HepG2 (cell line): ENCODE results near the gene LAPTM4A. TPM values are rescaled to one million over a fixed set of nuclear protein-coding genes. Genes with fewer than 3 reads are reported as not detected.

Experiments used
- ATF3 ChIP-seq: sonication (generic); formaldehyde crosslinking; IDR thresholded peaks from 2 replicates; pipeline ENCODE4 v1.4.0; 2020; ENCODE audit warnings: missing genetic modification reagents
- DPF2 ChIP-seq: sonication (generic); formaldehyde crosslinking; IDR thresholded peaks from 2 replicates; pipeline ENCODE4 v1.4.0; 2020; ENCODE audit warnings: mild to moderate bottlenecking, low read depth, missing genetic modification reagents, borderline replicate concordance
- HOMEZ ChIP-seq: IDR thresholded peaks from 2 replicates; pipeline ENCODE4 v1.6.1; 2016; ENCODE audit warnings: low read depth
- HOXA5 ChIP-seq: sonication (generic); formaldehyde crosslinking; IDR thresholded peaks from 2 replicates; pipeline ENCODE4 v1.4.0; 2020; ENCODE audit warnings: missing genetic modification reagents
- KIAA2018 ChIP-seq: sonication (generic); formaldehyde crosslinking; IDR thresholded peaks from 2 replicates; pipeline ENCODE4 v1.5.0; 2020; ENCODE audit warnings: mild to moderate bottlenecking, missing genetic modification reagents, borderline replicate concordance
- NFIC ChIP-seq: IDR thresholded peaks from 2 replicates; pipeline ENCODE4 v1.6.1; 2012; ENCODE audit warnings: mild to moderate bottlenecking, low read length, inconsistent platforms
- RFX3 ChIP-seq: IDR thresholded peaks from 2 replicates; pipeline ENCODE4 v1.6.1; 2016; ENCODE audit warnings: missing biosample characterization, missing genetic modification reagents
- SSRP1 ChIP-seq: IDR thresholded peaks from 2 replicates; pipeline ENCODE4 v1.6.1; 2016; ENCODE audit warnings: control low read depth
- YEATS4 ChIP-seq: sonication (generic); formaldehyde crosslinking; IDR thresholded peaks from 2 replicates; pipeline ENCODE4 v1.4.0; 2020; ENCODE audit warnings: missing genetic modification reagents, borderline replicate concordance
- ZBTB4 ChIP-seq: sonication (generic); formaldehyde crosslinking; IDR thresholded peaks from 2 replicates; pipeline ENCODE4 v1.4.0; 2020; ENCODE audit warnings: missing genetic modification reagents, mild to moderate bottlenecking, borderline replicate concordance
- ZNF101 ChIP-seq: sonication (generic); formaldehyde crosslinking; IDR thresholded peaks from 2 replicates; pipeline ENCODE4 v1.4.0; 2020; ENCODE audit warnings: mild to moderate bottlenecking, low read depth, missing genetic modification reagents, borderline replicate concordance
- ZNF678 ChIP-seq: sonication (generic); formaldehyde crosslinking; IDR thresholded peaks from 2 replicates; pipeline ENCODE4 v1.4.0; 2020; ENCODE audit warnings: mild to moderate bottlenecking, missing genetic modification reagents
- ZNF75D ChIP-seq: sonication (generic); formaldehyde crosslinking; IDR thresholded peaks from 2 replicates; pipeline ENCODE4 v1.8.1; 2023; ENCODE audit warnings: missing genetic modification reagents, mild to moderate bottlenecking, borderline replicate concordance
- polyA plus RNA-seq, 8 experiments: library from polyadenylated mRNA; depleted of rRNA in 3 of 8; stranded (reverse) in 7 of 8; unstranded in 1 of 8; fragments of >200 nt; fragmentation: Illumina TruSeq in 4 of 8; extraction: Trizol in 4 of 8; gene quantifications; 2 replicates each; pipeline versions ENCODE4 v1.2.1 to v1.2.3, GENCODE V29; 2011 to 2016; ENCODE audit warnings: low read depth in 4 of 8, missing spikeins in 1 of 8, mixed read lengths in 1 of 8; ENCODE audit not compliant: insufficient read depth in 1 of 8
- total RNA-seq, 5 experiments: library from RNA; depleted of rRNA; stranded (reverse); fragments of >200 nt; fragmentation: Illumina TruSeq; extraction: Trizol; gene quantifications; 2 replicates each; pipeline ENCODE4 v1.2.3, GENCODE V29; 2016; ENCODE audit warnings: low read depth in 1 of 5
- TF ChIP-seq, protein P1 (sequence below): IDR thresholded peaks from 2 replicates; pipeline ENCODE4 v1.6.1; 2018; ENCODE audit warnings: missing genetic modification reagents, mild to moderate bottlenecking, missing compliant biosample characterization

Gene LAPTM4A
- total and polyA plus RNA-seq, 2 of the 13 experiments (the other 11 are each of a cell fraction or from before 2014, with no cell fraction given), result 116 to 558 TPM

- TF ChIP-seq ZBTB4 (CRISPR knock-in tag) (0 out of 2 replicates have a peak, but pooled peaks have one; percentile 23), ATF3 (CRISPR knock-in tag) (no peak), ZNF678 (CRISPR knock-in tag) (no peak), DPF2 (CRISPR knock-in tag) (no peak), HOXA5 (CRISPR knock-in tag) (0 out of 2 replicates have a peak, but pooled peaks have one; percentile 29), YEATS4 (CRISPR knock-in tag) (no peak), KIAA2018 (no peak), ZNF101 (CRISPR knock-in tag) (no peak), RFX3 (CRISPR knock-in tag) (no peak), HOMEZ (CRISPR knock-in tag) (peak; percentile 72), SSRP1 (no peak), ZNF75D (CRISPR knock-in tag) (no peak), NFIC (peak; percentile 52; the same call in 1 of the 2 replicates)
- TF ChIP-seq, protein P1, sequence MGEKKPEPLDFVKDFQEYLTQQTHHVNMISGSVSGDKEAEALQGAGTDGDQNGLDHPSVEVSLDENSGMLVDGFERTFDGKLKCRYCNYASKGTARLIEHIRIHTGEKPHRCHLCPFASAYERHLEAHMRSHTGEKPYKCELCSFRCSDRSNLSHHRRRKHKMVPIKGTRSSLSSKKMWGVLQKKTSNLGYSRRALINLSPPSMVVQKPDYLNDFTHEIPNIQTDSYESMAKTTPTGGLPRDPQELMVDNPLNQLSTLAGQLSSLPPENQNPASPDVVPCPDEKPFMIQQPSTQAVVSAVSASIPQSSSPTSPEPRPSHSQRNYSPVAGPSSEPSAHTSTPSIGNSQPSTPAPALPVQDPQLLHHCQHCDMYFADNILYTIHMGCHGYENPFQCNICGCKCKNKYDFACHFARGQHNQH, result peak; percentile 94
Observed at GRCh38 chr2:20005067-20005627, 46.3 kb downstream of the LAPTM4A start (continued).
